ENCODE results near the gene EVC2.

The EVC2 gene

GRCh38 chr4:5573965-5574364, 134.4 kb downstream of the EVC2 start:
- no peaks in the 10 kb centered on the region for H3K36me3 ChIP-seq (ENCODE audit: control insufficient read depth, insufficient read depth, low read length)
- H3K27me3 ChIP-seq (replicated peaks; ENCODE audit: control insufficient read depth, insufficient read depth, low read length, poor library complexity, severe bottlenecking): no peaks in the 10 kb centered on the region
- no peak overlapping the region for H3K27ac ChIP-seq (ENCODE audit: insufficient read depth, low read length, poor library complexity, severe bottlenecking)
- H3K4me3 ChIP-seq (ENCODE audit: insufficient read depth, low read depth, low read length, poor library complexity, severe bottlenecking): no peak overlapping the region
- no peaks in the 10 kb centered on the region for H3K9me3 ChIP-seq (ENCODE audit: control insufficient read depth, low read length)
- DNase-seq: no peak
- no peaks in the 10 kb centered on the region for H3K4me1 ChIP-seq (ENCODE audit: control insufficient read depth, insufficient read depth, low read length, poor library complexity, severe bottlenecking)

- Histone ChIP-seq H3K4me1 (ENCODE audit: control insufficient read depth, insufficient read depth, low read length, poor library complexity, severe bottlenecking) (no peaks in the 10 kb centered on the region), H3K27ac (ENCODE audit: insufficient read depth, low read length, poor library complexity, severe bottlenecking) (no peak overlapping the region), H3K36me3 (ENCODE audit: control insufficient read depth, insufficient read depth, low read length) (no peaks in the 10 kb centered on the region), H3K4me3 (ENCODE audit: insufficient read depth, low read depth, low read length, poor library complexity, severe bottlenecking) (no peak overlapping the region), H3K9me3 (ENCODE audit: control insufficient read depth, low read length) (no peaks in the 10 kb centered on the region), H3K27me3 (replicated peaks; ENCODE audit: control insufficient read depth, insufficient read depth, low read length, poor library complexity, severe bottlenecking) (no peaks in the 10 kb centered on the region)
- no peak for DNase-seq
These were observed 135.6 kb downstream of the EVC2 start for GRCh38 chr4:5572751-5573150.

- no peaks in the 10 kb centered on the region for H3K27me3 ChIP-seq (replicated peaks; ENCODE audit: control insufficient read depth, insufficient read depth, low read length, poor library complexity, severe bottlenecking)
- DNase-seq: no peak
- H3K4me3 ChIP-seq (ENCODE audit: insufficient read depth, low read depth, low read length, poor library complexity, severe bottlenecking): no peak overlapping the region
- no peaks in the 10 kb centered on the region for H3K4me1 ChIP-seq (ENCODE audit: control insufficient read depth, insufficient read depth, low read length, poor library complexity, severe bottlenecking)
- H3K9me3 ChIP-seq (ENCODE audit: control insufficient read depth, low read length): no peaks in the 10 kb centered on the region
- no peaks in the 10 kb centered on the region for H3K36me3 ChIP-seq (ENCODE audit: control insufficient read depth, insufficient read depth, low read length)
- no peak overlapping the region for H3K27ac ChIP-seq (ENCODE audit: insufficient read depth, low read length, poor library complexity, severe bottlenecking)
These were observed 136.2 kb downstream of the EVC2 start for GRCh38 chr4:5572114-5572513.

GRCh38 chr4:5571646-5572045, 136.7 kb downstream of the EVC2 start:
- Histone ChIP-seq H3K27ac (ENCODE audit: insufficient read depth, low read length, poor library complexity, severe bottlenecking) (no peak overlapping the region), H3K27me3 (replicated peaks; ENCODE audit: control insufficient read depth, insufficient read depth, low read length, poor library complexity, severe bottlenecking) (no peaks in the 10 kb centered on the region), H3K9me3 (ENCODE audit: control insufficient read depth, low read length) (no peaks in the 10 kb centered on the region), H3K4me3 (ENCODE audit: insufficient read depth, low read depth, low read length, poor library complexity, severe bottlenecking) (no peak overlapping the region), H3K36me3 (ENCODE audit: control insufficient read depth, insufficient read depth, low read length) (no peaks in the 10 kb centered on the region), H3K4me1 (ENCODE audit: control insufficient read depth, insufficient read depth, low read length, poor library complexity, severe bottlenecking) (no peaks in the 10 kb centered on the region)
- no peak for DNase-seq

GRCh38 chr4:5569451-5569850, 138.9 kb downstream of the EVC2 start:
- no peaks in the 10 kb centered on the region for H3K27me3 ChIP-seq (replicated peaks; ENCODE audit: control insufficient read depth, insufficient read depth, low read length, poor library complexity, severe bottlenecking)
- no peaks in the 10 kb centered on the region for H3K36me3 ChIP-seq (ENCODE audit: control insufficient read depth, insufficient read depth, low read length)
- H3K9me3 ChIP-seq (ENCODE audit: control insufficient read depth, low read length): no peaks in the 10 kb centered on the region
- no peaks in the 10 kb centered on the region for H3K4me1 ChIP-seq (ENCODE audit: control insufficient read depth, insufficient read depth, low read length, poor library complexity, severe bottlenecking)
- H3K4me3 ChIP-seq (ENCODE audit: insufficient read depth, low read depth, low read length, poor library complexity, severe bottlenecking): no peak overlapping the region
- DNase-seq: no peak
- H3K27ac ChIP-seq (ENCODE audit: insufficient read depth, low read length, poor library complexity, severe bottlenecking): no peak overlapping the region

GRCh38 chr4:5568931-5569330, 139.4 kb downstream of the EVC2 start:
- Histone ChIP-seq H3K4me1 (ENCODE audit: control insufficient read depth, insufficient read depth, low read length, poor library complexity, severe bottlenecking) (no peaks in the 10 kb centered on the region), H3K27me3 (replicated peaks; ENCODE audit: control insufficient read depth, insufficient read depth, low read length, poor library complexity, severe bottlenecking) (no peaks in the 10 kb centered on the region), H3K9me3 (ENCODE audit: control insufficient read depth, low read length) (no peaks in the 10 kb centered on the region), H3K36me3 (ENCODE audit: control insufficient read depth, insufficient read depth, low read length) (no peaks in the 10 kb centered on the region), H3K27ac (ENCODE audit: insufficient read depth, low read length, poor library complexity, severe bottlenecking) (no peak overlapping the region), H3K4me3 (ENCODE audit: insufficient read depth, low read depth, low read length, poor library complexity, severe bottlenecking) (no peak overlapping the region)
- no peak for DNase-seq

GRCh38 chr4:5568336-5568735, 140.0 kb downstream of the EVC2 start:
- DNase-seq: no peak
- H3K4me1 ChIP-seq (ENCODE audit: control insufficient read depth, insufficient read depth, low read length, poor library complexity, severe bottlenecking): no peaks in the 10 kb centered on the region

GRCh38 chr4:5566991-5567390, 141.4 kb downstream of the EVC2 start:
- H3K27ac ChIP-seq (ENCODE audit: insufficient read depth, low read length, poor library complexity, severe bottlenecking): no peak overlapping the region
- no peak for DNase-seq
- no peaks in the 10 kb centered on the region for H3K9me3 ChIP-seq (ENCODE audit: control insufficient read depth, low read length)
- no peak overlapping the region for H3K4me3 ChIP-seq (ENCODE audit: insufficient read depth, low read depth, low read length, poor library complexity, severe bottlenecking)
- H3K36me3 ChIP-seq (ENCODE audit: control insufficient read depth, insufficient read depth, low read length): no peaks in the 10 kb centered on the region
- H3K4me1 ChIP-seq (ENCODE audit: control insufficient read depth, insufficient read depth, low read length, poor library complexity, severe bottlenecking): no peaks in the 10 kb centered on the region
- H3K27me3 ChIP-seq (replicated peaks; ENCODE audit: control insufficient read depth, insufficient read depth, low read length, poor library complexity, severe bottlenecking): no peaks in the 10 kb centered on the region

More at GRCh38 chr4:5568336-5568735, 140.0 kb downstream of the EVC2 start:
- Histone ChIP-seq H3K9me3 (ENCODE audit: control insufficient read depth, low read length) (no peaks in the 10 kb centered on the region), H3K27me3 (replicated peaks; ENCODE audit: control insufficient read depth, insufficient read depth, low read length, poor library complexity, severe bottlenecking) (no peaks in the 10 kb centered on the region), H3K27ac (ENCODE audit: insufficient read depth, low read length, poor library complexity, severe bottlenecking) (no peak overlapping the region), H3K4me3 (ENCODE audit: insufficient read depth, low read depth, low read length, poor library complexity, severe bottlenecking) (no peak overlapping the region), H3K36me3 (ENCODE audit: control insufficient read depth, insufficient read depth, low read length) (no peaks in the 10 kb centered on the region)

- Histone ChIP-seq H3K4me3 (ENCODE audit: insufficient read depth, low read depth, low read length, poor library complexity, severe bottlenecking) (no peak overlapping the region), H3K36me3 (ENCODE audit: control insufficient read depth, insufficient read depth, low read length) (no peaks in the 10 kb centered on the region), H3K9me3 (ENCODE audit: control insufficient read depth, low read length) (no peaks in the 10 kb centered on the region), H3K27me3 (replicated peaks; ENCODE audit: control insufficient read depth, insufficient read depth, low read length, poor library complexity, severe bottlenecking) (no peaks in the 10 kb centered on the region), H3K4me1 (ENCODE audit: control insufficient read depth, insufficient read depth, low read length, poor library complexity, severe bottlenecking) (no peaks in the 10 kb centered on the region), H3K27ac (ENCODE audit: insufficient read depth, low read length, poor library complexity, severe bottlenecking) (no peak overlapping the region)
- no peak for DNase-seq
These were observed 141.8 kb downstream of the EVC2 start for GRCh38 chr4:5566526-5566925.

- DNase-seq: no peak
- Histone ChIP-seq H3K27ac (ENCODE audit: insufficient read depth, low read length, poor library complexity, severe bottlenecking) (no peak overlapping the region), H3K36me3 (ENCODE audit: control insufficient read depth, insufficient read depth, low read length) (no peaks in the 10 kb centered on the region)
These were observed 144.5 kb downstream of the EVC2 start for GRCh38 chr4:5563856-5564255.

GRCh38 chr4:5562476-5562875, 145.9 kb downstream of the EVC2 start:
- H3K4me1 ChIP-seq (ENCODE audit: control insufficient read depth, insufficient read depth, low read length, poor library complexity, severe bottlenecking): no peaks in the 10 kb centered on the region
- H3K9me3 ChIP-seq (ENCODE audit: control insufficient read depth, low read length): no peaks in the 10 kb centered on the region
- H3K27me3 ChIP-seq (replicated peaks; ENCODE audit: control insufficient read depth, insufficient read depth, low read length, poor library complexity, severe bottlenecking): no peaks in the 10 kb centered on the region
- DNase-seq: no peak
- H3K27ac ChIP-seq (ENCODE audit: insufficient read depth, low read length, poor library complexity, severe bottlenecking): no peak overlapping the region
- H3K4me3 ChIP-seq (ENCODE audit: insufficient read depth, low read depth, low read length, poor library complexity, severe bottlenecking): no peak overlapping the region
- H3K36me3 ChIP-seq (ENCODE audit: control insufficient read depth, insufficient read depth, low read length): no peaks in the 10 kb centered on the region

More at GRCh38 chr4:5563856-5564255, 144.5 kb downstream of the EVC2 start:
- no peaks in the 10 kb centered on the region for H3K9me3 ChIP-seq (ENCODE audit: control insufficient read depth, low read length)
- H3K27me3 ChIP-seq (replicated peaks; ENCODE audit: control insufficient read depth, insufficient read depth, low read length, poor library complexity, severe bottlenecking): no peaks in the 10 kb centered on the region
- H3K4me3 ChIP-seq (ENCODE audit: insufficient read depth, low read depth, low read length, poor library complexity, severe bottlenecking): no peak overlapping the region
- no peaks in the 10 kb centered on the region for H3K4me1 ChIP-seq (ENCODE audit: control insufficient read depth, insufficient read depth, low read length, poor library complexity, severe bottlenecking)
